Measurements from ENCODE around the gene EIF5. TPM values are rescaled to one million over a fixed set of nuclear protein-coding genes. Genes with fewer than 3 reads are reported as not detected.

The EIF5 gene
- total RNA-seq, 1 donor from 2014 or later, result 214 TPM

- no peaks in the 10 kb centered on the region for H3K27me3 Mint-ChIP-seq (ENCODE audit: unreplicated experiment)
- peak; percentile 71 for TF ChIP-seq CTCF (IDR thresholded peaks at IDR 0.05)
- H3K9me3 Mint-ChIP-seq (ENCODE audit: unreplicated experiment), result no peaks in the 10 kb centered on the region
- no peak overlapping the region for H3K27ac Mint-ChIP-seq (ENCODE audit: unreplicated experiment)
- no peak overlapping the region for H3K4me3 Mint-ChIP-seq (ENCODE audit: unreplicated experiment)
- H3K36me3 Mint-ChIP-seq (ENCODE audit: unreplicated experiment), result no peaks in the 10 kb centered on the region
- peaks cover 56% of the 10 kb centered on the region for H3K4me1 Mint-ChIP-seq (ENCODE audit: unreplicated experiment)
- no peak for DNase-seq (ENCODE audit: extremely low spot score, unreplicated experiment)
Measured at GRCh38 chr14:103393676-103394626, 59.9 kb downstream of the EIF5 start.

Other genes starting within 250 kb of the EIF5 start
- 0.86 TPM in 1 of 2 replicates, not detected in the other for gene EXOC3L4, start 239.5 kb upstream of the EIF5 start, total RNA-seq
- 1.3 and 2.9 TPM in 2 replicates for gene TNFAIP2, start 210.8 kb upstream of the EIF5 start, total RNA-seq
- 81.7 and 84.2 TPM in 2 replicates for gene MARK3, start 51.2 kb downstream of the EIF5 start, total RNA-seq
- 25.4 and 31.4 TPM in 2 replicates for gene CKB, start 188.6 kb downstream of the EIF5 start, total RNA-seq
- gene TRMT61A, start 195.0 kb downstream of the EIF5 start, total RNA-seq, result 10.9 and 11.5 TPM in 2 replicates
- 21.9 and 22.4 TPM in 2 replicates for gene BAG5, start 228.4 kb downstream of the EIF5 start, total RNA-seq
- 41.0 and 42.0 TPM in 2 replicates for gene COA8, start 228.7 kb downstream of the EIF5 start, total RNA-seq

All from osteocyte (in vitro differentiated cells).